HG02610 (cell line): ENCODE measurements around the gene OR5AC2.

Source experiments
- ATAC-seq: cut with Tn5 transposase; IDR thresholded peaks from one replicate; pipeline ENCODE4 v1.9.1; 2021; ENCODE audit warnings: mild to moderate bottlenecking, moderate library complexity; ENCODE audit not compliant: unreplicated experiment

OR5AC2 gene

DNA sequence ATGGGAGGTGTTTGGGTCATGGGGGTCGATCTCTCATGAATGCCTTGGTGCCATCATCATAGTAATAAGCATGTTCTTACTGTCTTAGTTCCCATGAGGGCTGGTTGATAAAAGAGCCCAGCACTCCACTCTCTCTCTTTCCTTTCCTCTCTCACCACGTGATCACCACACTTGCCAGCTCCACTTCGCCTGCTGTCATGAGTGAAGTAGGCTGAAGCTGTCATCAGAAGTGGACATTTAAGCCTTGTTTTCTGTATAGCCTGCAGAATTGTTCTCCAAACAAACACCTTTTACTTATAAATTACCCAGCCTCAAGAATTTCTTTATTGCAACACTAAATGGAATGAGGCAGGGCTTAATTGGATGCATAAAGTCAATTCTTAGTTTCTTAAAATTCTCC is 49.7 kb downstream of the OR5AC2 start:
- ATAC-seq = no peak
